KMS-11 (cell line): ENCODE data around the gene ADH5.
"Not testable (repeated sequence)": the region's sequence is repeated elsewhere in the genome, so short reads cannot be mapped to it uniquely, and the experiment has no call there.

Experiments
- H2AFZ ChIP-seq: fragments of 200-600 bp; sonication (generic); 2 replicates; pipeline ENCODE4 v1.6.1; 2016; ENCODE audit warnings: antibody characterized with exemption, mixed run types, low read depth
- H3K27ac ChIP-seq: fragments of 200-600 bp; sonication (generic); 2 replicates; pipeline ENCODE4 v1.6.1; 2016; ENCODE audit warnings: mild to moderate bottlenecking, mixed run types
- H3K27me3 ChIP-seq: fragments of 200-600 bp; sonication (generic); 2 replicates; pipeline ENCODE4 v1.6.1; 2017; ENCODE audit warnings: mild to moderate bottlenecking, low read depth, mixed run types, moderate library complexity; ENCODE audit not compliant: insufficient read depth
- H3K36me3 ChIP-seq: fragments of 200-600 bp; sonication (generic); 2 replicates; pipeline ENCODE4 v1.6.1; 2017; ENCODE audit warnings: mild to moderate bottlenecking, mixed run types; ENCODE audit not compliant: insufficient read depth
- H3K4me1 ChIP-seq: fragments of 200-600 bp; sonication (generic); 2 replicates; pipeline ENCODE4 v1.6.1; 2016; ENCODE audit warnings: mild to moderate bottlenecking, low read depth, mixed run types; ENCODE audit not compliant: poor library complexity, severe bottlenecking
- H3K4me2 ChIP-seq: fragments of 200-600 bp; sonication (generic); 2 replicates; pipeline ENCODE4 v1.7.0; 2016; ENCODE audit warnings: mild to moderate bottlenecking, mixed run types
- H3K4me3 ChIP-seq: fragments of 200-600 bp; sonication (generic); IDR thresholded peaks from 2 replicates; pipeline ENCODE4 v1.6.1; 2017; ENCODE audit warnings: low read depth, low read length, mixed read lengths; ENCODE audit not compliant: insufficient read depth
- H3K79me2 ChIP-seq: fragments of 200-600 bp; sonication (generic); 2 replicates; pipeline ENCODE4 v1.6.1; 2016; ENCODE audit warnings: low read depth, mixed run types; ENCODE audit not compliant: insufficient read depth
- H3K9ac ChIP-seq: fragments of 200-600 bp; sonication (generic); 2 replicates; pipeline ENCODE4 v1.6.1; 2016; ENCODE audit warnings: mild to moderate bottlenecking, mixed run types
- H4K20me1 ChIP-seq: fragments of 200-600 bp; sonication (generic); 2 replicates; pipeline ENCODE4 v1.6.1; 2016; ENCODE audit warnings: mild to moderate bottlenecking, mixed run types; ENCODE audit not compliant: insufficient read depth
- CTCF ChIP-seq: fragments of 200-600 bp; sonication (generic); conservative IDR thresholded peaks from 2 replicates; pipeline ENCODE4 v1.6.1; 2017; ENCODE audit warnings: low read depth, mild to moderate bottlenecking, antibody characterized with exemption, low read length, moderate library complexity, mixed read lengths

The ADH5 gene

DNA sequence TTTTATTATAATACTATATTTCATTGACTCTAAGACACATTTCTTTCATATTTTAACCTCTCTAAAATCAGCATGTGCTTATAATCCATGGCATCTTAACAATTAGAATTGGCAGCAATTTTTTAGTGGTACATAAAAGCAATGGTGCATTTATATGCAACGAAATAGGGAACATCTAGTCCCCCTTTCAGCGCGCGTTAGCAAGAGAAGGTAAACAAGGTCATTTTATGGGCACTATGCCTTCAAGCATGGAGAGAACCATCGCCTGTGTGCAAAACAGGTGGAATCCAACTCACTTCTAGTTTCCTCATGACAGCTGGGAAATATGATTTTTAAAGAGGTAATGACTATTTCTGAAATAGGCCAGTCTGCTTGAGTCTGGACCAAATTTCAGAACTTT is 6.4 kb downstream of the ADH5 start:
- Histone ChIP-seq H3K36me3 (no peaks in the 10 kb centered on the region), H3K4me3 (no peak overlapping the region), H4K20me1 (no peaks in the 10 kb centered on the region), H3K4me2 (no peak overlapping the region), H3K9ac (no peak overlapping the region), H2AFZ (no peak overlapping the region), H3K27me3 (no peaks in the 10 kb centered on the region), H3K27ac (no peak overlapping the region), H3K4me1 (peaks cover 3% of the 10 kb centered on the region), H3K79me2 (peaks cover 11% of the 10 kb centered on the region; the same call in 1 of the 2 replicates)
- no peak for TF ChIP-seq CTCF

GRCh38 chr4:99080869-99081268 is 7.7 kb downstream of the ADH5 start:
- not testable (repeated sequence) for H3K79me2 ChIP-seq, H3K27ac ChIP-seq, H4K20me1 ChIP-seq, H3K4me3 ChIP-seq, H3K36me3 ChIP-seq, H3K9ac ChIP-seq, H2AFZ ChIP-seq, H3K4me2 ChIP-seq, H3K4me1 ChIP-seq, H3K27me3 ChIP-seq

GRCh38 chr4:99079625-99080295 is 8.8 kb downstream of the ADH5 start:
- Histone ChIP-seq H3K4me2 (no peak overlapping the region), H3K9ac (no peak overlapping the region), H3K4me3 (no peak overlapping the region), H3K27ac (no peak overlapping the region), H3K36me3 (0 out of 2 replicates have a peak, but pooled peaks cover 3% of the 10 kb centered on the region), H3K27me3 (no peaks in the 10 kb centered on the region), H3K79me2 (no peaks in the 10 kb centered on the region), H2AFZ (no peak overlapping the region), H3K4me1 (no peaks in the 10 kb centered on the region), H4K20me1 (no peaks in the 10 kb centered on the region)
- TF ChIP-seq CTCF, result no peak

- H3K4me2 ChIP-seq, result no peak overlapping the region
- H2AFZ ChIP-seq, result no peak overlapping the region
- TF ChIP-seq CTCF, result no peak
- H3K27me3 ChIP-seq, result no peaks in the 10 kb centered on the region
- no peaks in the 10 kb centered on the region for H3K4me1 ChIP-seq
- no peak overlapping the region for H3K27ac ChIP-seq
- 0 out of 2 replicates have a peak, but pooled peaks cover 3% of the 10 kb centered on the region for H3K36me3 ChIP-seq
- no peak overlapping the region for H3K4me3 ChIP-seq
- no peaks in the 10 kb centered on the region for H4K20me1 ChIP-seq
- H3K79me2 ChIP-seq, result no peaks in the 10 kb centered on the region
- H3K9ac ChIP-seq, result no peak overlapping the region
Measured at GRCh38 chr4:99078931-99079624, 9.5 kb downstream of the ADH5 start.

- Histone ChIP-seq H3K36me3 (0 out of 2 replicates have a peak, but pooled peaks cover 3% of the 10 kb centered on the region), H3K4me2 (no peak overlapping the region), H3K4me3 (no peak overlapping the region), H3K9ac (no peak overlapping the region), H3K79me2 (no peaks in the 10 kb centered on the region), H3K27ac (no peak overlapping the region), H3K27me3 (no peaks in the 10 kb centered on the region), H3K4me1 (no peaks in the 10 kb centered on the region), H2AFZ (no peak overlapping the region), H4K20me1 (no peaks in the 10 kb centered on the region)
- TF ChIP-seq CTCF, result no peak
Measured at GRCh38 chr4:99078336-99078735, 10.3 kb downstream of the ADH5 start.
